Kasumi-1 (cell line): ENCODE results near the gene CD96.
A peak's percentile ranks its signal among the peaks of the same experiment; 100 is the strongest.
"Not testable (repeated sequence)": the region's sequence is repeated elsewhere in the genome, so short reads cannot be mapped to it uniquely, and the experiment has no call there.

Source experiments
- DNase-seq, 2 experiments: peaks; one replicate each; lab custom pipeline; 2025; lab: John Stamatoyannopoulos, UW

CD96 gene

GRCh38 chr3:111541911-111542483 lies at the start of gene CD96:
Gene CD96, plus strand, starts transcription at chr3:111542197. Its CDS starts 52 bp downstream, at chr3:111542249.
- DNase-seq: peak; percentile 62 to 79

GRCh38 chr3:111493276-111493675 lies 48.7 kb upstream of the CD96 start:
- DNase-seq: no peak

GRCh38 chr3:111496894-111497559 lies 45.0 kb upstream of the CD96 start:
- DNase-seq: no peak

GRCh38 chr3:111498022-111498421 lies 44.0 kb upstream of the CD96 start:
- no peak for DNase-seq

- DNase-seq: no peak
Observed at GRCh38 chr3:111506435-111506834, 35.6 kb upstream of the CD96 start.

GRCh38 chr3:111509308-111509707 lies 32.7 kb upstream of the CD96 start:
- no peak for DNase-seq

GRCh38 chr3:111517801-111518200 lies 24.2 kb upstream of the CD96 start:
- no peak for DNase-seq

- DNase-seq: no peak
Observed at GRCh38 chr3:111519178-111519855, 22.7 kb upstream of the CD96 start.

GRCh38 chr3:111521891-111522290 lies 20.1 kb upstream of the CD96 start:
- no peak for DNase-seq

- not testable (repeated sequence) for DNase-seq
Observed at GRCh38 chr3:111524486-111524885, 17.5 kb upstream of the CD96 start.

- no peak for DNase-seq
Observed at GRCh38 chr3:111531446-111531845, 10.6 kb upstream of the CD96 start.

GRCh38 chr3:111534701-111535100 lies 7.3 kb upstream of the CD96 start:
- DNase-seq: no peak

GRCh38 chr3:111538111-111538510 lies 3.9 kb upstream of the CD96 start:
- no peak for DNase-seq

- DNase-seq: peak; percentile 81 to 84
Observed at GRCh38 chr3:111538681-111539083, 3.3 kb upstream of the CD96 start.

- peak; percentile 67 to 69 for DNase-seq
Observed at GRCh38 chr3:111539351-111540331, 2.4 kb upstream of the CD96 start.

- DNase-seq: no peak
Observed at GRCh38 chr3:111541391-111541790, 606 bp upstream of the CD96 start.

- DNase-seq: peak in 1 of 2 experiments; percentile 52
Observed at GRCh38 chr3:111542611-111543300, 759 bp downstream of the CD96 start.

- no peak for DNase-seq
Observed at GRCh38 chr3:111545349-111545748, 3.4 kb downstream of the CD96 start.

GRCh38 chr3:111547631-111548030 lies 5.6 kb downstream of the CD96 start:
- DNase-seq: peak; percentile 80 to 85

- DNase-seq: peak; percentile 36 to 59
Observed at GRCh38 chr3:111548092-111548491, 6.1 kb downstream of the CD96 start.

GRCh38 chr3:111548756-111549155 lies 6.8 kb downstream of the CD96 start:
- no peak for DNase-seq
